Measurements from ENCODE around the gene ARHGAP26.

The ARHGAP26 gene

DNA sequence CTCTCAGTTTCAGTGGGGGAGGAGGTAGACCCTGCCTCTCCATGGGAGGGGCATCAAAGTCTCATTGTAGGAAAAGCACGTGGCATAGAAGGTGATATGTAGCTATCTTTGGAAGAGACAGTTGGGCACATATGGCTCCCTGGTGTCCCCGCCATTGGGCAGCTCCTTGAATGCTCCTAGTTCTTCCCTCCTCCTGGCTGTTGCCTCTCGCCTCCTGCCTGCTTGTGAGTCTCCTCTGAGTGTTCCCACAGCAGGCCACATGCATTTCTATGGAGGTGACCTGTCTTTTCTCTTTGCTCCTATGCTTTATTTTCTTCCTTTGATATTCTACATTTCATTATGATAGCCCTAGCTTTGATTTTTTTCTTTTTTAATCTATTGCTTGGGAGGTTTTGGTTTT lies 138.5 kb downstream of the ARHGAP26 start:
- TF ChIP-seq, protein P1, sequence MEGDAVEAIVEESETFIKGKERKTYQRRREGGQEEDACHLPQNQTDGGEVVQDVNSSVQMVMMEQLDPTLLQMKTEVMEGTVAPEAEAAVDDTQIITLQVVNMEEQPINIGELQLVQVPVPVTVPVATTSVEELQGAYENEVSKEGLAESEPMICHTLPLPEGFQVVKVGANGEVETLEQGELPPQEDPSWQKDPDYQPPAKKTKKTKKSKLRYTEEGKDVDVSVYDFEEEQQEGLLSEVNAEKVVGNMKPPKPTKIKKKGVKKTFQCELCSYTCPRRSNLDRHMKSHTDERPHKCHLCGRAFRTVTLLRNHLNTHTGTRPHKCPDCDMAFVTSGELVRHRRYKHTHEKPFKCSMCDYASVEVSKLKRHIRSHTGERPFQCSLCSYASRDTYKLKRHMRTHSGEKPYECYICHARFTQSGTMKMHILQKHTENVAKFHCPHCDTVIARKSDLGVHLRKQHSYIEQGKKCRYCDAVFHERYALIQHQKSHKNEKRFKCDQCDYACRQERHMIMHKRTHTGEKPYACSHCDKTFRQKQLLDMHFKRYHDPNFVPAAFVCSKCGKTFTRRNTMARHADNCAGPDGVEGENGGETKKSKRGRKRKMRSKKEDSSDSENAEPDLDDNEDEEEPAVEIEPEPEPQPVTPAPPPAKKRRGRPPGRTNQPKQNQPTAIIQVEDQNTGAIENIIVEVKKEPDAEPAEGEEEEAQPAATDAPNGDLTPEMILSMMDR (IDR thresholded peaks at IDR 0.05; ENCODE audit: borderline replicate concordance, insufficient read depth, low read depth, low read length), result no peak

DNA sequence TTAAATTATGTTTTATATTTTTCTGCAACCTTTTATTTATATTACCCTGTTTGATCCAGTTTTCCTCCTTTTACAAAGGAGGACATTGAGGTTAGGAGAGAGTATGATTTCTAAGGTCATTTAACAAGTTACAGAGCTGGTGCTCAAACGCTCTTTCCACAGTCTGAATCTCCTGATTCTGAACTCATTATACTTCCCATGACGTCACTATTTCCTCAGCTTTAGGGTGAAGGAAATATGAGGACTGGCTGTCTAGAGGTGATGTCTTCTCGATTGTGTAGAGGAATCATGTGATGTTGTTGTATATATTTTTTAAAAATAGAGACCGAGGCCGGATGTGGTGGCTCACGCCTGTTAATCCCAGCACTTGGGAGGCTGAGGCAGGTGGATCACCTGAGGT lies 140.0 kb downstream of the ARHGAP26 start:
- TF ChIP-seq, protein P1 (IDR thresholded peaks at IDR 0.05; ENCODE audit: borderline replicate concordance, insufficient read depth, low read depth, low read length), result no peak
- no peak overlapping the region for H3K4me3 ChIP-seq (ENCODE audit: low read depth, low read length)

More for the DNA sequence above, 138.5 kb downstream of the ARHGAP26 start:
- no peak overlapping the region for H3K4me3 ChIP-seq (ENCODE audit: low read depth, low read length)

DNA sequence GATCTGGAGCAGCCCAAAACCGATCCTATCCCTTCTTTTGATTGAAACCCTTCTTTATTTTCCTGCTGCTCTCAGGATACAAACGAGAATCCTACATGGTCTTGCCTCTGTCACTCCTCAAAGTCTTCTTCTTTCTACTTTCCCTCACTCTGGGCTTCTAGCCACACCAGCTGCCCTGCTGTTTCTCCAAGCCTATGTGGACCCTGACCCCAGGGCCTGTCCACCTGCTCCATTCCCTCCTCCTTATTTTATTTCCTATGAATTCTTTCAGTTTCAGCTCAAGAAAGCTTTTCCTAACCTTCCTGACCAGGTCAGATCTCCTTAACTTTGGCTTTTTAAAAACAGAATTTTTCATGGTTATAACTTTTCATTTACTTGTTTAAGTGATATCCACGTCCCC lies 141.0 kb downstream of the ARHGAP26 start:
- TF ChIP-seq, protein P1 (IDR thresholded peaks at IDR 0.05; ENCODE audit: borderline replicate concordance, insufficient read depth, low read depth, low read length), result no peak
- H3K4me3 ChIP-seq (ENCODE audit: low read depth, low read length), result no peak overlapping the region

DNA sequence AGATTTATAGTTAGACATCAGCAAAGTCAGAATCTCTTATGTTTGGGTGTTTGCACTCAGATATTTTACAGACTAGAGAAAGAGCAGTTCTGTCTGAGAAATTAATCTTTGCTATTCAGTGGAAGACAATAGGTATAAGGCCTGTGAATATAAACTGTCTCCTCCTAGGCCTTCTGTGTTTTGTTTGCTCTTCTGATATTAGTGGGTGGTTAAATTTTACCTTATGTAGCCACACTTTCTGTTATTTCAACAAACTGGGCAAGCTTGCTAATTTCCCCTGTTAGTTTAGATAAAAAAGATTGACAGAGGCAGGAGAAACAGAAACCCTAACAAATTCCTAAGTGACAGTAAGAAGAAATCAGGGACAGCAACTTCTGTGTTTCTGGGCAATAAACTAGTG lies 141.6 kb downstream of the ARHGAP26 start:
- TF ChIP-seq, protein P1 (IDR thresholded peaks at IDR 0.05; ENCODE audit: borderline replicate concordance, insufficient read depth, low read depth, low read length), result no peak
- H3K4me3 ChIP-seq (ENCODE audit: low read depth, low read length), result no peak overlapping the region

DNA sequence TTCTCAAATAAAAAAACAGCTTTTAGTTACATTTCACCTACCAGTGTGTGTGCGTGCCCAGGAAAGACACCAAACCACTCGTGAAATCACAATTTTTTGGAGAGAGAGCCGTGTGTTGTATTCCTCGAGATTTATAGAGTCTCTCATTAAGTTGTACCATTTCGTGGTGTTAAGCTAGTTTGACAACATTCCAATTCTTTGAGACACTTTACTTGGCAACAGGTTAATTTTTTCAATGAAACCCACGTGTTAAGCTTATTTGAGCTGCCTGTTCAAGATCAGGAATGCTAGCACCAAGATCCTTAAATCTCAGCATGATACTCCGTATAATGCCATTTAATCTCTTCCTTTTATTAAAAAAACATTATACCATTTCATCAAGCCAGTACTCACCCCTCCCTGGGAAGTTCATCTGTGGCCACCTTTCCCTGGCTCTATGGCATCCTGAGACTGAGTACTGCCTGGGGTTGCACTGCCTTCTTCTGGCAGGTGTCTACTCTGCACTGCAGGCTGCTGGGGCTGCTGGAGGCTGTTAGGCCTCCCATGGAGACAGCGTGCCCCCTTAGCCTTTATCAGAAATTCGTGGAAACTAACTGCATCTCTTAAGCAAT lies 143.7 kb downstream of the ARHGAP26 start:
- H3K4me3 ChIP-seq (ENCODE audit: low read depth, low read length), result no peak overlapping the region
- TF ChIP-seq, protein P1 (IDR thresholded peaks at IDR 0.05; ENCODE audit: borderline replicate concordance, insufficient read depth, low read depth, low read length), result no peak

DNA sequence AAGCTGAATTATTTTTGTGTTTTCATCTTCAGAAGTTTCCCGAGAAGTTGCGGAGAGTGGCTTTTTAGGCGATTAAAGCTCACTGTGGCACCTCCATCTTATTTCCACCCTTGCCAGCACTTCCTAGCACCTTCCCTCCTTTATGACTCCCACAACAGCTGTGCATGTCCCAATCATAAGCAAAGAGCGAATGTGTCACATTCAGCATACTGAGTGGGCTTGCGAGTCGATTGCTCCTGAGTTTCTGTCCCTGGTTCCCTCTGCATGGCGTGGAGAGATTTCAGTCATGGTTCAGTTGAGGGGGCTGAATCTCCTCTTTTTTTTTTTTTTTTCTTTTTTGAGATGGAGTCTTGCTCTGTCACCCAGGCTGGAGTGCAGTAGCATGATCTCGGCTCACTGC lies 144.9 kb downstream of the ARHGAP26 start:
- TF ChIP-seq, protein P1 (IDR thresholded peaks at IDR 0.05; ENCODE audit: borderline replicate concordance, insufficient read depth, low read depth, low read length), result no peak
- no peak overlapping the region for H3K4me3 ChIP-seq (ENCODE audit: low read depth, low read length)

DNA sequence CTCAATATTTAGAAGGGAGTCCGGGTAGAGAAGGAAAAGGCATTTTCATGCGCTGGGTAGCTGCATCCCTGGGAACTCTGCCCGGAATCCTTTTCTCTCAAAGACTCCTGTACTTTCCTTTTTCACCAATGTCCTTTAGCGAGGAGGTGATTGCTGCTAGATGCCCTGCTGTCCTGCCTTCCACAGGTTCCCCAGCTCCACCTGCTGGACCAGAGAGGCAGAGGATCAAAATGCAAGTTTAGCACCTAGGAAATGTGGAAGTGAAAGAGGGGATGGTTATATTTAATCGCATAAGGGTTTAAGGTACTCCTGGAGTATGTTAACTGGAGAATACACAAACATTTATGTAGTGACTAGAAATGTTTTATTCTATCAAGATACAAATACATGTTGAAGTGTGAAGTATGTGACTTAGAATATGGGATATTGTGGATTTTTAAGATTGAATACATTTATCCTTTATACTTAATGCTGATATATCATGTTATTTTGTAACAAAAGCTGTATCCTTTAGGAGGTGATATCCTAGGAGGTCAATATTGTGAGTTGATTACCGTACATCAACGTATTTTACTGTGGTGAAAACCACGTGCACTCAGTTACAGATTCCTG lies 145.7 kb downstream of the ARHGAP26 start:
- H3K4me3 ChIP-seq (ENCODE audit: low read depth, low read length), result no peak overlapping the region
- TF ChIP-seq, protein P1 (IDR thresholded peaks at IDR 0.05; ENCODE audit: borderline replicate concordance, insufficient read depth, low read depth, low read length), result peak; percentile 63; the same call in 1 of the 2 replicates
